ENCODE results near the gene TBX2.

TBX2 gene

GRCh38 chr17:61362396-61362795 is 37.2 kb upstream of the TBX2 start:
- H3K27me3 ChIP-seq (ENCODE audit: control insufficient read depth in 1 of 2, insufficient read depth in 2 of 2, low read length in 2 of 2) = no peaks in the 10 kb centered on the region
- no peaks in the 10 kb centered on the region for H3K9me3 ChIP-seq (ENCODE audit: low read length)
- H3K4me3 ChIP-seq (ENCODE audit: low read depth in 1 of 2, low read length in 2 of 2) = no peak overlapping the region
- H3K36me3 ChIP-seq (ENCODE audit: insufficient read depth, low read length) = no peaks in the 10 kb centered on the region
- H3K4me1 ChIP-seq (ENCODE audit: insufficient read depth, low read length) = no peaks in the 10 kb centered on the region
- no peak overlapping the region for H3K9ac ChIP-seq (ENCODE audit: low read length)
- no peak overlapping the region for H3K27ac ChIP-seq (ENCODE audit: low read depth, low read length)

DNA sequence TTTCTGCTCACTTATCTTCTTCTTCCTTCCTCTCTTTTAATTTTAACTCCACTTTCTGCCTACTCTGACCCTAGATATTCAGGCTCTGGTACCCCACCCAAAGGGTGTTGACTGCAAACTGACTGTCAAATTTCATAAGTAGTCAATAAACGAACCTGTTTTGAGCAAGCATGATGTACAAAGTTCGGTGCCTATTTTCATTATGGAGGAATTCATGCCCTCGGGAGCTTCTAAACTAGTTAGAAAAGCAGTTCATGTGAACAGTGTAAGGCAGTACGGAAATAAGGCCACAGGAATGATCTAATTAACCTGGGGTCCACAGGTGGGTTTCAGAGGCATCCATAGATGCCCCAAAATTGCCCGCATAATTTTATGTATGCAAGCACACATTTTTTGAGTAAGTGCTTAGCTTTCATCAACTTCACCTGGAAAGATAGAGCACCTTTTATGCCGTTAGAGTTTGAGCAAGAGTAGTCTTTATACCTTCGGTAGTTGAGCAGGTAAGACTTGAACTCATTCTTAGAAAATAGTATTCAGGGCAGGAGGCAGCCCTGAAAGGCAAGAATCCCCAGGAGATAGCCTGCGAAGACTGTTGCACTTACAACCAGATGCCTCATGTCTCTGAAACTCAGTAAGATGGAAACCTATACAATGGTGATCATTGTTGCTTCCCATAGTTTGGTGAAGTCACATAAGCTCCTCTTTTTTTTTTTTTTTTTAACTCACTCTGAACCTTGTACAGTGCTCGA is 36.6 kb upstream of the TBX2 start:
- no peaks in the 10 kb centered on the region for H3K27me3 ChIP-seq (ENCODE audit: control insufficient read depth in 1 of 2, insufficient read depth in 2 of 2, low read length in 2 of 2)
- H3K4me3 ChIP-seq (ENCODE audit: low read depth in 1 of 2, low read length in 2 of 2) = no peak overlapping the region
- H3K27ac ChIP-seq (ENCODE audit: low read depth, low read length) = no peak overlapping the region
- H3K4me1 ChIP-seq (ENCODE audit: insufficient read depth, low read length) = no peaks in the 10 kb centered on the region
- no peak overlapping the region for H3K9ac ChIP-seq (ENCODE audit: low read length)
- no peaks in the 10 kb centered on the region for H3K36me3 ChIP-seq (ENCODE audit: insufficient read depth, low read length)
- no peaks in the 10 kb centered on the region for H3K9me3 ChIP-seq (ENCODE audit: low read length)

DNA sequence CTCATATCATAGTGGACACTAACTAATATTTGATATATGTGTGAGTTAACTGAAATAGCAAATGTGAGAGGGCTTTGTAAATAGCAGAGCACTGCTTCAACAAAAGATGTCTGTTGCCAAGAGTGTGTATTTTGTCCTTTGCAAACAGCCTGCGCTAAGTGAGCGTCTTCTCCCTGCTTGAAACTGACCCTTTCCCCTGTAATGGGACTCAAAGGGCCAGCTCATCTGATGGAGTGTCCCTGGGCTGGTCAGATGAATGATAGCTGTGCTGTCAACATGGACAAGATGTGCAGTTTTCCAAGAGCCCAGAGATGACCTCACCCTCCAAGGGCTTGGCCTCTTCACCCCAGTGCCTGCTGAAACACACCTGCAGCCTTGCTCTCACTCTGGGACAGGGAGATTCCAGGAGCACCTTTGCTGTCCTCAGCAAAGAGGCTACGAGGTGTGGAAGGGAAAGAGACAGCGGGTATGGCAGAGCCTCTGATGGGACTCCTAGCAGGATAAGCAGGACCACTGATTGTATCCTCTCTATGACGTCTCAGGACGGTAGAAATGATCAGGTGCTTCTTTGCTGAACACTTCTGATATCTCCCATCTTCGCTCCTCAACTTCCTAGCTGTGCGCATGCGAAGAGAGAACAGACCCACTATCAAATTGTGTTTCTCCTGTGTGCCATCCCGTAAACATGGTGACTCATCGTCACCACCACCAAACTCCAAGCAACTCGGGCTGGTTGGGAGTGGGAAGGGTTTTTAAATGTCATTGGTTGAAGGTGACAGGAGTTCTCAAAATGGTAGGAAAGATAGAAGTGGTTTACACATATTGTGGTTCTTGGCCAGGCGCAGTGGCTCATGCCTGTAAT is 35.8 kb upstream of the TBX2 start:
- H3K36me3 ChIP-seq (ENCODE audit: insufficient read depth, low read length) = no peaks in the 10 kb centered on the region
- no peaks in the 10 kb centered on the region for H3K4me1 ChIP-seq (ENCODE audit: insufficient read depth, low read length)
- no peaks in the 10 kb centered on the region for H3K27me3 ChIP-seq (ENCODE audit: control insufficient read depth in 1 of 2, insufficient read depth in 2 of 2, low read length in 2 of 2)
- no peaks in the 10 kb centered on the region for H3K9me3 ChIP-seq (ENCODE audit: low read length)
- H3K4me3 ChIP-seq (ENCODE audit: low read depth in 1 of 2, low read length in 2 of 2) = no peak overlapping the region
- no peak overlapping the region for H3K9ac ChIP-seq (ENCODE audit: low read length)
- no peak overlapping the region for H3K27ac ChIP-seq (ENCODE audit: low read depth, low read length)

DNA sequence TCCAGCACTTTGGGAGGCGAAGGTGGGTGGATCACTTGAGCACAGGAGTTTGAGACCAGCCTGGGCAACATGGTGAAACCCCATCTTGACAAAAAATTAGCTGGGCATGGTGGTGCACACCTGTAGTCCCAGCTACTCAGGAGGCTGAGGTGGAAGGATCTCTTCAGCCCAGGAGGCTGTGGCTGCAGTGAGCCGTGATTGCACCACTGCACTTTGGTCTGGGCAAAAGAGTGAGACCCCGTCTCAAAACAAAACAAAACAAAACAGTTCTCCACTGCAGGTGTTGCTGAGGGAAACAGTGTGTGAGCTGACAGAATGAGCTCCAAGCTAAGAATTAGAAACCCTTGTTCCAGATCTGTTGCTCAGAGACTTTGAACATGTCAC is 35.2 kb upstream of the TBX2 start:
- Histone ChIP-seq H3K4me1 (ENCODE audit: insufficient read depth, low read length) (no peaks in the 10 kb centered on the region), H3K27me3 (ENCODE audit: control insufficient read depth in 1 of 2, insufficient read depth in 2 of 2, low read length in 2 of 2) (no peaks in the 10 kb centered on the region), H3K36me3 (ENCODE audit: insufficient read depth, low read length) (no peaks in the 10 kb centered on the region), H3K27ac (ENCODE audit: low read depth, low read length) (no peak overlapping the region), H3K4me3 (ENCODE audit: low read depth in 1 of 2, low read length in 2 of 2) (no peak overlapping the region), H3K9me3 (ENCODE audit: low read length) (no peaks in the 10 kb centered on the region), H3K9ac (ENCODE audit: low read length) (no peak overlapping the region)

DNA sequence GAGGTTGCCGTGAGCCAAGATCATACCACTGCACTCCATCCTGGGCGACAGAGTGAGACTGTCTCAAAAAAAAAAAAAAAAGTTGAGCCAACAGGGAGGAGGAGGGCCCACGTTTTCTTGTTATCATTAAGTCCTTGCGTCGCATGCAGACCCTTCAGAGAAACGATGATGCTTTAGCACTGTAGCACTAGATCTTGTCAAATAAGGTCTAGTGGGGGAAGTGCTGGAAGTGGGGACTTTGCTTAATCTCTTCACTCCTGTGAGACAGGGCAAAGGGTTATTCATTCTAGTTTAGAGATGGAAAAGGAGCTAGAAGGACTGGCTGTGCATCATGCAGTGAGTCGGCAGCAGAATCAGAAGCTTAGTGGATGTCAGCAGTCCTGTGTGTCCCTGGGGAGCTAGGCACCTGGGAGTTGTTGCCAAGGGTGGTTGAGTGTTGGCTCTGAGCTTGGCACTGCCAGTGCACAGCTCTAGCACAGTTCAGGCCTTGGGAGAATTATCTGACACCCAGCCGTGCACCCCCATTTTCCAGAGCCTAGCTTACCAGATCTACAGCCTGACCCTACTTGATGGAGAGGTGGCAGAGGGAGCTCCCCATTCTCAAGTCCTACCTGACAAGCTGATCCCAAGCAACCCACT is 33.4 kb upstream of the TBX2 start:
- Histone ChIP-seq H3K36me3 (ENCODE audit: insufficient read depth, low read length) (no peaks in the 10 kb centered on the region), H3K4me3 (ENCODE audit: low read depth in 1 of 2, low read length in 2 of 2) (no peak overlapping the region), H3K4me1 (ENCODE audit: insufficient read depth, low read length) (no peaks in the 10 kb centered on the region), H3K9me3 (ENCODE audit: low read length) (no peaks in the 10 kb centered on the region), H3K27ac (ENCODE audit: low read depth, low read length) (no peak overlapping the region), H3K27me3 (ENCODE audit: control insufficient read depth in 1 of 2, insufficient read depth in 2 of 2, low read length in 2 of 2) (no peaks in the 10 kb centered on the region), H3K9ac (ENCODE audit: low read length) (no peak overlapping the region)

DNA sequence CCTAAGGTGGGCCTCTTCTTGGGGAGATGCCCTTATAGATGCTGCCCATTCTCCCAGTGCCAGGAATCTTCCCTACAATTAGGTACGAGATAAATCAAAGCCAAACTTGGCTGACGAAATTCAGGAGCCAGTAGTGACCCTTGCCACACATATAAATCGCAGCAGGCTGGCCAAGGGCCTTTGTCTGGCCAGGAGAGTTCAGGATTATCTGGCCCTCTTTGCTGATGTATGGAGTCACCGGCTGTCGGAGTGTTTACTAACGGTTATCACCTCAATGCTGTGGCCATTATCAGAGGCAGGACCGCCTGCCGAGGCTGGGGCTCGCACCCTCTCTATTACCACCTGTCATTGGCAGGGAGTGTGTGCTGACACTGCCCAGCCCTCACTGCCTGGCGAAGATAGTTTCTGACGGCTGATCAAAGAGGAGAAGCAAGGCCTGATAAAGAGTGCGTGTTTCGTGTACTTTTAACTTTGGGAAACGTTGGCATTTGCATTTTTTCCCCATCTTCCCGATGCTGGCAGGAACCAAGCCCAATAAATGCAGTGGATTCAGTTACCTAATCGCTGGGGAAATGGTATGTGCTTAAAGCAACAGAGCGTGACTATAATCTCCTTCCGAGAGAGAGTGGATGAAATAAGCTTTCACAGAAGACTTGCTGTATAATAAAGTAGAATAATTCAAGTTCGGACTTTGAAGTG is 32.8 kb upstream of the TBX2 start:
- Histone ChIP-seq H3K4me1 (ENCODE audit: insufficient read depth, low read length) (no peaks in the 10 kb centered on the region), H3K36me3 (ENCODE audit: insufficient read depth, low read length) (no peaks in the 10 kb centered on the region)

DNA sequence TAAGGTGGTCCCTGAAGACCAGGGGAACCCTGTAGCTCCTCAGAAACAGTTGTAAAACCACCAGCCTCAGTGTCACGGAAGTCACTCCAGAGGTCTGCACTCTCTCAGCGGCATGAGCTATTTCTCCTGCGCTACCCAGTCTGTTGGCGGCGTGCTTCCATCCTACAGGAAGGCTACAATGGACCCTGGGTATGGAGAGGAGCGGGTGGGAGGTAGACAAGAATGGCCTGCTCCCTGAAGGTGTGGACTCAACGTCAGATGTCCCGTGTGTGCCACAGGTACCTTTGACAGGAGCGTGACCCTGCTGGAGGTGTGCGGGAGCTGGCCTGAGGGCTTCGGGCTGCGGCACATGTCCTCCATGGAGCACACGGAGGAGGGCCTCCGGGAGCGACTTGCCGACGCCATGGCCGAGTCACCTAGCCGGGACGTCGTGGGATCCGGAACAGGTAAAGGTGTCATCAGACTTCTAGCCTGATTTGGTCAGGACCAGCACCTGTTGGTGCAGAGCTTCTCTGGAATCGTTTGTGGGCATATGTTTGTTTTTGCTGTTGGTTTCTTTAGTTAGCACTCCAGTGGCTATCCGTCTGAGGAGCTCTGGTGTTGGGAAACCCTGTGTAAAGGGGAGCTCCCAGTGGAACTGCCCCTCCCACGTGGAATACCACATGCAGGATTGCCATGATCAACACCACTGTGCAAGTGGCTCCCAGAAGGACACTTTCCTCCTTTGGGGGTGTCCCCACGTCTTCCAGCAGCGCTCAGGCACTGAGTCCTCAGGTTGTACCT is 31.4 kb upstream of the TBX2 start:
- Histone ChIP-seq H3K9ac (ENCODE audit: low read length) (no peak overlapping the region), H3K36me3 (ENCODE audit: insufficient read depth, low read length) (no peaks in the 10 kb centered on the region), H3K4me1 (ENCODE audit: insufficient read depth, low read length) (no peaks in the 10 kb centered on the region), H3K27ac (ENCODE audit: low read depth, low read length) (no peak overlapping the region), H3K4me3 (ENCODE audit: low read depth in 1 of 2, low read length in 2 of 2) (no peak overlapping the region), H3K9me3 (ENCODE audit: low read length) (no peaks in the 10 kb centered on the region), H3K27me3 (ENCODE audit: control insufficient read depth in 1 of 2, insufficient read depth in 2 of 2, low read length in 2 of 2) (no peaks in the 10 kb centered on the region)

More for the DNA sequence above, 32.8 kb upstream of the TBX2 start:
- no peaks in the 10 kb centered on the region for H3K27me3 ChIP-seq (ENCODE audit: control insufficient read depth in 1 of 2, insufficient read depth in 2 of 2, low read length in 2 of 2)
- no peak overlapping the region for H3K4me3 ChIP-seq (ENCODE audit: low read depth in 1 of 2, low read length in 2 of 2)
- no peak overlapping the region for H3K27ac ChIP-seq (ENCODE audit: low read depth, low read length)
- H3K9ac ChIP-seq (ENCODE audit: low read length) = no peak overlapping the region
- no peaks in the 10 kb centered on the region for H3K9me3 ChIP-seq (ENCODE audit: low read length)

- no peak overlapping the region for H3K4me3 ChIP-seq (ENCODE audit: low read depth in 1 of 2, low read length in 2 of 2)
- no peaks in the 10 kb centered on the region for H3K4me1 ChIP-seq (ENCODE audit: insufficient read depth, low read length)
- no peak overlapping the region for H3K9ac ChIP-seq (ENCODE audit: low read length)
- no peaks in the 10 kb centered on the region for H3K36me3 ChIP-seq (ENCODE audit: insufficient read depth, low read length)
- no peak overlapping the region for H3K27ac ChIP-seq (ENCODE audit: low read depth, low read length)
- H3K27me3 ChIP-seq (ENCODE audit: control insufficient read depth in 1 of 2, insufficient read depth in 2 of 2, low read length in 2 of 2) = no peaks in the 10 kb centered on the region
- H3K9me3 ChIP-seq (ENCODE audit: low read length) = no peaks in the 10 kb centered on the region
Observed at GRCh38 chr17:61368832-61369450, 30.7 kb upstream of the TBX2 start.

- H3K4me1 ChIP-seq (ENCODE audit: insufficient read depth, low read length) = no peaks in the 10 kb centered on the region
- H3K4me3 ChIP-seq (ENCODE audit: low read depth in 1 of 2, low read length in 2 of 2) = no peak overlapping the region
- no peaks in the 10 kb centered on the region for H3K9me3 ChIP-seq (ENCODE audit: low read length)
- no peaks in the 10 kb centered on the region for H3K36me3 ChIP-seq (ENCODE audit: insufficient read depth, low read length)
- no peak overlapping the region for H3K9ac ChIP-seq (ENCODE audit: low read length)
- H3K27ac ChIP-seq (ENCODE audit: low read depth, low read length) = no peak overlapping the region
- H3K27me3 ChIP-seq (ENCODE audit: control insufficient read depth in 1 of 2, insufficient read depth in 2 of 2, low read length in 2 of 2) = no peaks in the 10 kb centered on the region
Observed at GRCh38 chr17:61369751-61370150, 29.9 kb upstream of the TBX2 start.

- H3K9ac ChIP-seq (ENCODE audit: low read length) = no peak overlapping the region
- no peaks in the 10 kb centered on the region for H3K9me3 ChIP-seq (ENCODE audit: low read length)
- H3K27me3 ChIP-seq (ENCODE audit: control insufficient read depth in 1 of 2, insufficient read depth in 2 of 2, low read length in 2 of 2) = no peaks in the 10 kb centered on the region
- no peak overlapping the region for H3K4me3 ChIP-seq (ENCODE audit: low read depth in 1 of 2, low read length in 2 of 2)
- no peaks in the 10 kb centered on the region for H3K36me3 ChIP-seq (ENCODE audit: insufficient read depth, low read length)
- no peaks in the 10 kb centered on the region for H3K4me1 ChIP-seq (ENCODE audit: insufficient read depth, low read length)
- H3K27ac ChIP-seq (ENCODE audit: low read depth, low read length) = no peak overlapping the region
Observed at GRCh38 chr17:61371179-61371578, 28.5 kb upstream of the TBX2 start.

All from muscle layer of colon (tissue), 2 donors.